GM13977 (cell line): ENCODE measurements around the gene RBM10.

Source experiments
- DNase-seq: peaks from one replicate; pipeline ENCODE4 v3.0.0; 2012; ENCODE audit warnings: low spot score
- CTCF ChIP-seq: IDR thresholded peaks from 2 replicates; pipeline ENCODE4 v1.5.1; 2012; ENCODE audit warnings: mild to moderate bottlenecking, control low read depth; ENCODE audit not compliant: insufficient read depth; ENCODE audit errors: extremely low read depth, missing control alignments
- in situ Hi-C: fragments of 300-500 bp; cut with MboI; formaldehyde crosslinking; loops from one replicate; pipeline ENCODE4 v1.12.0; 2022; ENCODE audit warnings: low sequenced_read_pairs, low pct_unique_long_range_greater_than_20kb, mixed read lengths, inconsistent platforms; ENCODE audit not compliant: unreplicated experiment

RBM10 gene

GRCh38 chrX:47191806-47192401, 46.9 kb downstream of the RBM10 start:
- in situ Hi-C loops = loop anchor here (25.0 kb wide), 1 partner anchor 320 kb away; no protein-coding TSS in a partner anchor
- no peak for DNase-seq
- TF ChIP-seq CTCF = no peak

- in situ Hi-C loops = loop anchor here (25.0 kb wide), 1 partner anchor 319 kb away; no protein-coding TSS in a partner anchor
Measured at GRCh38 chrX:47193475-47194193, 48.6 kb downstream of the RBM10 start, which contains the start of gene UBA1. UBA1 (plus strand) TSS chrX:47193829; CDS start chrX:47198803, 4,974 bp downstream.

GRCh38 chrX:47194194-47194787, 49.3 kb downstream of the RBM10 start:
- in situ Hi-C loops = loop anchor here (25.0 kb wide), 1 partner anchor 318 kb away; no protein-coding TSS in a partner anchor
- no peak for DNase-seq
- TF ChIP-seq CTCF = no peak

More at GRCh38 chrX:47193475-47194193, 48.6 kb downstream of the RBM10 start, which contains the start of gene UBA1:
- TF ChIP-seq CTCF = peak; percentile 83
- peak; percentile 95 for DNase-seq

- TF ChIP-seq CTCF = no peak
- in situ Hi-C loops = loop anchor here (25.0 kb wide), 1 partner anchor 316 kb away; no protein-coding TSS in a partner anchor
- DNase-seq = no peak
Measured at GRCh38 chrX:47196098-47196497, 51.1 kb downstream of the RBM10 start.

- in situ Hi-C loops = loop anchor here (25.0 kb wide), 1 partner anchor 315 kb away; no protein-coding TSS in a partner anchor
- no peak for TF ChIP-seq CTCF
Measured at GRCh38 chrX:47197526-47197925, 52.5 kb downstream of the RBM10 start.

GRCh38 chrX:47198026-47198686, 53.1 kb downstream of the RBM10 start:
- TF ChIP-seq CTCF = no peak
- in situ Hi-C loops = loop anchor here (25.0 kb wide), 1 partner anchor 314 kb away; no protein-coding TSS in a partner anchor
- DNase-seq = no peak

More at GRCh38 chrX:47197526-47197925, 52.5 kb downstream of the RBM10 start:
- DNase-seq = no peak
